ENCODE measurements around the gene ST8SIA4.

DNA sequence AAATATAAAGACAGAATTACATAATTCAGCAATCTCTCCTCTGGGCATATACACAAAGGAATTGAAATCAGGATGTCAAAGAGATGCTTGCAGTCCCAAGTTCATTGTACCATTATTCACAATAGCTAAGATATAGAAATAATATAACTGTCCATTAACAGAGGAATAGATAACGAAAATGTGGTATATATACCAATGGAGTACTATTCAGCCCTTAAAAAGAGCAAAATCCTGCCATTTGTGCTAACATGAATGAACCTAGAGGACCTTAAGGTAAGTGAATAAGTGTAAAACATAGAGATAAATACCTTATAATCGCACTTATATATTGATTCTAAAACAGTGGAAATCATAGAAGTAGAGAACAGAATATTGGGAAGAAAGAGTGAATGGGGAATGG lies 7.0 kb downstream of the ST8SIA4 start:
- TF ChIP-seq, protein P1, sequence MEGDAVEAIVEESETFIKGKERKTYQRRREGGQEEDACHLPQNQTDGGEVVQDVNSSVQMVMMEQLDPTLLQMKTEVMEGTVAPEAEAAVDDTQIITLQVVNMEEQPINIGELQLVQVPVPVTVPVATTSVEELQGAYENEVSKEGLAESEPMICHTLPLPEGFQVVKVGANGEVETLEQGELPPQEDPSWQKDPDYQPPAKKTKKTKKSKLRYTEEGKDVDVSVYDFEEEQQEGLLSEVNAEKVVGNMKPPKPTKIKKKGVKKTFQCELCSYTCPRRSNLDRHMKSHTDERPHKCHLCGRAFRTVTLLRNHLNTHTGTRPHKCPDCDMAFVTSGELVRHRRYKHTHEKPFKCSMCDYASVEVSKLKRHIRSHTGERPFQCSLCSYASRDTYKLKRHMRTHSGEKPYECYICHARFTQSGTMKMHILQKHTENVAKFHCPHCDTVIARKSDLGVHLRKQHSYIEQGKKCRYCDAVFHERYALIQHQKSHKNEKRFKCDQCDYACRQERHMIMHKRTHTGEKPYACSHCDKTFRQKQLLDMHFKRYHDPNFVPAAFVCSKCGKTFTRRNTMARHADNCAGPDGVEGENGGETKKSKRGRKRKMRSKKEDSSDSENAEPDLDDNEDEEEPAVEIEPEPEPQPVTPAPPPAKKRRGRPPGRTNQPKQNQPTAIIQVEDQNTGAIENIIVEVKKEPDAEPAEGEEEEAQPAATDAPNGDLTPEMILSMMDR (IDR thresholded peaks at IDR 0.05) = no peak
- TF ChIP-seq POLR2A (IDR thresholded peaks at IDR 0.05) = no peak
